Progenitor cell of endocrine pancreas (in vitro differentiated cells): ENCODE data around the gene CLEC4G. TPM values are rescaled to one million over a fixed set of nuclear protein-coding genes. Genes with fewer than 3 reads are reported as not detected.

Experiments used
- DNase-seq: peaks from one replicate; pipeline ENCODE4 v3.0.0; 2021; ENCODE audit warnings: low spot score; ENCODE audit not compliant: unreplicated experiment
- H3K27ac Mint-ChIP-seq: 2 replicates; pipeline ENCODE4 v1.8.0; 2021; ENCODE audit warnings: mild to moderate bottlenecking, moderate library complexity, mixed read lengths
- H3K27me3 Mint-ChIP-seq: 2 replicates; pipeline ENCODE4 v1.8.0; 2021; ENCODE audit warnings: mixed read lengths
- H3K36me3 Mint-ChIP-seq: 2 replicates; pipeline ENCODE4 v1.8.0; 2022; ENCODE audit warnings: mixed read lengths; ENCODE audit not compliant: insufficient read depth
- H3K4me1 Mint-ChIP-seq: 2 replicates; pipeline ENCODE4 v1.8.0; 2021; ENCODE audit warnings: low read depth, mixed read lengths
- H3K4me3 Mint-ChIP-seq: 2 replicates; pipeline ENCODE4 v1.8.0; 2021; ENCODE audit warnings: low read depth, mild to moderate bottlenecking, moderate library complexity, mixed read lengths
- H3K9me3 Mint-ChIP-seq: 2 replicates; pipeline ENCODE4 v1.8.0; 2021; ENCODE audit warnings: low read depth, mixed read lengths
- CTCF ChIP-seq: fragments of 200-600 bp; sonication (generic); IDR thresholded peaks from one replicate; pipeline ENCODE4 v1.5.0; 2021; ENCODE audit warnings: antibody characterized with exemption, mild to moderate bottlenecking; ENCODE audit not compliant: unreplicated experiment
- total RNA-seq: library from RNA; stranded (reverse); gene quantifications from 2 replicates; pipeline ENCODE4 v1.2.1, GENCODE V29; 2021

CLEC4G gene
- total RNA-seq, 1 donor from 2014 or later, result not detected

- Mint-ChIP-seq H3K36me3 (no peaks in the 10 kb centered on the region), H3K27ac (no peak overlapping the region), H3K27me3 (peaks cover 56% of the 10 kb centered on the region), H3K4me1 (no peaks in the 10 kb centered on the region), H3K4me3 (no peak overlapping the region), H3K9me3 (no peaks in the 10 kb centered on the region)
- DNase-seq, result no peak
- no peak for TF ChIP-seq CTCF
These were observed 6.1 kb downstream of the CLEC4G start for GRCh38 chr19:7725791-7726190.

GRCh38 chr19:7722231-7722651 is 9.7 kb downstream of the CLEC4G start:
- no peak for DNase-seq
- no peaks in the 10 kb centered on the region for H3K4me1 Mint-ChIP-seq
- no peaks in the 10 kb centered on the region for H3K9me3 Mint-ChIP-seq
- H3K4me3 Mint-ChIP-seq, result no peak overlapping the region
- H3K36me3 Mint-ChIP-seq, result no peaks in the 10 kb centered on the region
- H3K27ac Mint-ChIP-seq, result no peak overlapping the region
- TF ChIP-seq CTCF, result no peak
- peaks cover 23% of the 10 kb centered on the region for H3K27me3 Mint-ChIP-seq

GRCh38 chr19:7720351-7720750 is 11.6 kb downstream of the CLEC4G start:
- no peak overlapping the region for H3K27ac Mint-ChIP-seq
- H3K4me3 Mint-ChIP-seq, result no peak overlapping the region
- H3K27me3 Mint-ChIP-seq, result peaks cover 20% of the 10 kb centered on the region

GRCh38 chr19:7718668-7719067 is 13.2 kb downstream of the CLEC4G start:
- Mint-ChIP-seq H3K4me3 (no peak overlapping the region), H3K27me3 (peaks cover 14% of the 10 kb centered on the region), H3K36me3 (no peaks in the 10 kb centered on the region), H3K9me3 (no peaks in the 10 kb centered on the region), H3K4me1 (no peaks in the 10 kb centered on the region), H3K27ac (no peak overlapping the region)
- TF ChIP-seq CTCF, result no peak
- DNase-seq, result no peak

More at GRCh38 chr19:7720351-7720750, 11.6 kb downstream of the CLEC4G start:
- no peak for TF ChIP-seq CTCF
- H3K9me3 Mint-ChIP-seq, result no peaks in the 10 kb centered on the region
- no peak for DNase-seq
- H3K4me1 Mint-ChIP-seq, result no peaks in the 10 kb centered on the region
- H3K36me3 Mint-ChIP-seq, result no peaks in the 10 kb centered on the region

- H3K27me3 Mint-ChIP-seq, result peaks cover 10% of the 10 kb centered on the region
- no peaks in the 10 kb centered on the region for H3K9me3 Mint-ChIP-seq
- H3K36me3 Mint-ChIP-seq, result no peaks in the 10 kb centered on the region
These were observed 15.1 kb downstream of the CLEC4G start for GRCh38 chr19:7716762-7717161.

More at GRCh38 chr19:7716762-7717161, 15.1 kb downstream of the CLEC4G start:
- Mint-ChIP-seq H3K27ac (no peak overlapping the region), H3K4me1 (no peaks in the 10 kb centered on the region), H3K4me3 (no peak overlapping the region)
- no peak for DNase-seq
- TF ChIP-seq CTCF, result no peak
